Transverse colon (tissue), 4 donors: Measurements from ENCODE around the gene ARHGEF16.

ENCODE experiments used
- CTCF ChIP-seq, 5 experiments: fragments of 200-600 bp in 3 of 5; fragments of 450-650 bp in 2 of 5; sonication (generic) in 3 of 5; IDR thresholded peaks; 1 replicate in 2 of 5; 2 replicates in 3 of 5; pipeline ENCODE4 v1.5.1; 2016 to 2017; ENCODE audit warnings: antibody characterized with exemption in 5 of 5, inconsistent platforms in 3 of 5, mild to moderate bottlenecking in 2 of 5, moderate library complexity in 1 of 5
- POLR2A ChIP-seq: fragments of 450-650 bp; IDR thresholded peaks from one replicate; pipeline ENCODE4 v1.6.1; 2016; ENCODE audit warnings: antibody characterized with exemption, mild to moderate bottlenecking, moderate library complexity
- POLR2AphosphoS5 ChIP-seq, 3 donors: sonication (generic); formaldehyde crosslinking; IDR thresholded peaks; one replicate each; pipeline ENCODE4 v1.6.1; 2016; ENCODE audit warnings: antibody characterized with exemption in 3 of 3

DNA sequence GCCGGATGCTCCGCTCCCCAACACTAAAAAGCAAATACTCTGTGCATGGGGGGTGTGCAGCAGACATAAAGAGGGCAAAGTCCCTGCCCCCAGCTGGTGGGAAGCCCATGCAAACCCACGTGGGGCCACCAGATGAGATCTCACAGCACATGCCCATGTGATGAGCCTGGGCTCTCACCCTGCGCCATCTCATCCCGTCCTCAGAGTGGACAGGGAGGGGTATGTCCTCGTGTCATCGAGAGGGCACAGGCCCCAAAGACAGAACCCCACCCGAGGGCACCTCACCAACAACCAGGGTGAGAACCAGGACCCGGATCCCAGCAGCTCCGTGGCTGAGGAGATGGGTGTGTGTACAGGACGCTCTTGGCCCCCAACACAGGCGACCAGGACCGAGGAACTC, 25.1 kb upstream of the ARHGEF16 start:
- TF ChIP-seq CTCF (IDR thresholded peaks at IDR 0.05) (no peak), POLR2AphosphoS5 (IDR thresholded peaks at IDR 0.05) (no peak), POLR2A (no peak)
